Measurements from ENCODE around the gene STIM1.

DNA sequence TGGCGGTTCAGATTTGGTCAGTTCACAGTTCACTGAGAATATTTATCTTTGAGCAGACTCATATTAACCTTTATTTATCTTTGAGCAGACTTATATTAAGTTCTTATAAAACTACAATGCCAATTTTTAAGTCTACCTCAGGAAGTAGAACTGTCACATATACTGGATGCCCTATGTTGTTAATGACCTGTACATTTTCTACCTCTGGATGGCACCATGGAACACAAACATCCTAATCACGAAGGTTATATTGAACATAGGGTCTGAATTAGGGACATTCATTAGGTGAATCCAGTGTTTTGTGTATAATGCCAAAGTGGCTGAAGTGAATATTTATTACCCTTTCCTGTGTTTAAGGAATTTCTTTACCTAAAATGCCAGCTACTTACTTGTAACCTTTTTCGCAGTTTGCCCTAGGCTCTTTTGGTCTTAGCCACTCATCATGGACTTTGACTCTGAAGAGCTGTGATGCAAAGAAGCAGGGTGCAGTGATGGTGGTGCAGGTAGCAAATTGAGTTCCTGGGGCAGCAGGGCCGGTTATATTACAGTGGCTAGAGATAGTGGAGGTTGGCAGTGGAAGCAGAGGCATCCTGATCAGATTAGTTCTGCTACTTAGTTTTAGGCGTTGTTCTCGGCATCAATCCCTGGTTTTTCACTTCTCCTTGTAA is 71.8 kb downstream of the STIM1 start:
- TF ChIP-seq NFE2L1 (CRISPR knock-in tag; IDR thresholded peaks at IDR 0.05) = no peak
- no peak for TF ChIP-seq GABPB1 (CRISPR knock-in tag; IDR thresholded peaks at IDR 0.05)
- TF ChIP-seq, protein P1, sequence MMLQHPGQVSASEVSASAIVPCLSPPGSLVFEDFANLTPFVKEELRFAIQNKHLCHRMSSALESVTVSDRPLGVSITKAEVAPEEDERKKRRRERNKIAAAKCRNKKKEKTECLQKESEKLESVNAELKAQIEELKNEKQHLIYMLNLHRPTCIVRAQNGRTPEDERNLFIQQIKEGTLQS (CRISPR knock-in tag; conservative IDR thresholded peaks at IDR 0.05) = no peak
- no peak for TF ChIP-seq FOXJ3 (CRISPR knock-in tag; IDR thresholded peaks at IDR 0.05; ENCODE audit: borderline replicate concordance)
- TF ChIP-seq, protein P2, sequence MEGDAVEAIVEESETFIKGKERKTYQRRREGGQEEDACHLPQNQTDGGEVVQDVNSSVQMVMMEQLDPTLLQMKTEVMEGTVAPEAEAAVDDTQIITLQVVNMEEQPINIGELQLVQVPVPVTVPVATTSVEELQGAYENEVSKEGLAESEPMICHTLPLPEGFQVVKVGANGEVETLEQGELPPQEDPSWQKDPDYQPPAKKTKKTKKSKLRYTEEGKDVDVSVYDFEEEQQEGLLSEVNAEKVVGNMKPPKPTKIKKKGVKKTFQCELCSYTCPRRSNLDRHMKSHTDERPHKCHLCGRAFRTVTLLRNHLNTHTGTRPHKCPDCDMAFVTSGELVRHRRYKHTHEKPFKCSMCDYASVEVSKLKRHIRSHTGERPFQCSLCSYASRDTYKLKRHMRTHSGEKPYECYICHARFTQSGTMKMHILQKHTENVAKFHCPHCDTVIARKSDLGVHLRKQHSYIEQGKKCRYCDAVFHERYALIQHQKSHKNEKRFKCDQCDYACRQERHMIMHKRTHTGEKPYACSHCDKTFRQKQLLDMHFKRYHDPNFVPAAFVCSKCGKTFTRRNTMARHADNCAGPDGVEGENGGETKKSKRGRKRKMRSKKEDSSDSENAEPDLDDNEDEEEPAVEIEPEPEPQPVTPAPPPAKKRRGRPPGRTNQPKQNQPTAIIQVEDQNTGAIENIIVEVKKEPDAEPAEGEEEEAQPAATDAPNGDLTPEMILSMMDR (IDR thresholded peaks at IDR 0.05) = no peak
- no peak for TF ChIP-seq TEAD4 (CRISPR knock-in tag; IDR thresholded peaks at IDR 0.05)
- TF ChIP-seq, protein P3, sequence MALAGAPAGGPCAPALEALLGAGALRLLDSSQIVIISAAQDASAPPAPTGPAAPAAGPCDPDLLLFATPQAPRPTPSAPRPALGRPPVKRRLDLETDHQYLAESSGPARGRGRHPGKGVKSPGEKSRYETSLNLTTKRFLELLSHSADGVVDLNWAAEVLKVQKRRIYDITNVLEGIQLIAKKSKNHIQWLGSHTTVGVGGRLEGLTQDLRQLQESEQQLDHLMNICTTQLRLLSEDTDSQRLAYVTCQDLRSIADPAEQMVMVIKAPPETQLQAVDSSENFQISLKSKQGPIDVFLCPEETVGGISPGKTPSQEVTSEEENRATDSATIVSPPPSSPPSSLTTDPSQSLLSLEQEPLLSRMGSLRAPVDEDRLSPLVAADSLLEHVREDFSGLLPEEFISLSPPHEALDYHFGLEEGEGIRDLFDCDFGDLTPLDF (CRISPR knock-in tag; IDR thresholded peaks at IDR 0.05) = no peak
- TF ChIP-seq FOXK1 (CRISPR knock-in tag; IDR thresholded peaks at IDR 0.05) = no peak
- TF ChIP-seq IRF2 (CRISPR knock-in tag; IDR thresholded peaks at IDR 0.05; ENCODE audit: borderline replicate concordance, low read depth) = no peak
- TF ChIP-seq, protein P4, sequence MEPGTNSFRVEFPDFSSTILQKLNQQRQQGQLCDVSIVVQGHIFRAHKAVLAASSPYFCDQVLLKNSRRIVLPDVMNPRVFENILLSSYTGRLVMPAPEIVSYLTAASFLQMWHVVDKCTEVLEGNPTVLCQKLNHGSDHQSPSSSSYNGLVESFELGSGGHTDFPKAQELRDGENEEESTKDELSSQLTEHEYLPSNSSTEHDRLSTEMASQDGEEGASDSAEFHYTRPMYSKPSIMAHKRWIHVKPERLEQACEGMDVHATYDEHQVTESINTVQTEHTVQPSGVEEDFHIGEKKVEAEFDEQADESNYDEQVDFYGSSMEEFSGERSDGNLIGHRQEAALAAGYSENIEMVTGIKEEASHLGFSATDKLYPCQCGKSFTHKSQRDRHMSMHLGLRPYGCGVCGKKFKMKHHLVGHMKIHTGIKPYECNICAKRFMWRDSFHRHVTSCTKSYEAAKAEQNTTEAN (CRISPR knock-in tag; IDR thresholded peaks at IDR 0.05) = no peak
- TF ChIP-seq ZNF121 (CRISPR knock-in tag; IDR thresholded peaks at IDR 0.05) = no peak
- TF ChIP-seq MYBL2 (CRISPR knock-in tag; IDR thresholded peaks at IDR 0.05) = no peak
- TF ChIP-seq, protein P5, sequence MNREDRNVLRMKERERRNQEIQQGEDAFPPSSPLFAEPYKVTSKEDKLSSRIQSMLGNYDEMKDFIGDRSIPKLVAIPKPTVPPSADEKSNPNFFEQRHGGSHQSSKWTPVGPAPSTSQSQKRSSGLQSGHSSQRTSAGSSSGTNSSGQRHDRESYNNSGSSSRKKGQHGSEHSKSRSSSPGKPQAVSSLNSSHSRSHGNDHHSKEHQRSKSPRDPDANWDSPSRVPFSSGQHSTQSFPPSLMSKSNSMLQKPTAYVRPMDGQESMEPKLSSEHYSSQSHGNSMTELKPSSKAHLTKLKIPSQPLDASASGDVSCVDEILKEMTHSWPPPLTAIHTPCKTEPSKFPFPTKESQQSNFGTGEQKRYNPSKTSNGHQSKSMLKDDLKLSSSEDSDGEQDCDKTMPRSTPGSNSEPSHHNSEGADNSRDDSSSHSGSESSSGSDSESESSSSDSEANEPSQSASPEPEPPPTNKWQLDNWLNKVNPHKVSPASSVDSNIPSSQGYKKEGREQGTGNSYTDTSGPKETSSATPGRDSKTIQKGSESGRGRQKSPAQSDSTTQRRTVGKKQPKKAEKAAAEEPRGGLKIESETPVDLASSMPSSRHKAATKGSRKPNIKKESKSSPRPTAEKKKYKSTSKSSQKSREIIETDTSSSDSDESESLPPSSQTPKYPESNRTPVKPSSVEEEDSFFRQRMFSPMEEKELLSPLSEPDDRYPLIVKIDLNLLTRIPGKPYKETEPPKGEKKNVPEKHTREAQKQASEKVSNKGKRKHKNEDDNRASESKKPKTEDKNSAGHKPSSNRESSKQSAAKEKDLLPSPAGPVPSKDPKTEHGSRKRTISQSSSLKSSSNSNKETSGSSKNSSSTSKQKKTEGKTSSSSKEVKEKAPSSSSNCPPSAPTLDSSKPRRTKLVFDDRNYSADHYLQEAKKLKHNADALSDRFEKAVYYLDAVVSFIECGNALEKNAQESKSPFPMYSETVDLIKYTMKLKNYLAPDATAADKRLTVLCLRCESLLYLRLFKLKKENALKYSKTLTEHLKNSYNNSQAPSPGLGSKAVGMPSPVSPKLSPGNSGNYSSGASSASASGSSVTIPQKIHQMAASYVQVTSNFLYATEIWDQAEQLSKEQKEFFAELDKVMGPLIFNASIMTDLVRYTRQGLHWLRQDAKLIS (CRISPR knock-in tag; IDR thresholded peaks at IDR 0.05; ENCODE audit: borderline replicate concordance) = no peak
- TF ChIP-seq, protein P6, sequence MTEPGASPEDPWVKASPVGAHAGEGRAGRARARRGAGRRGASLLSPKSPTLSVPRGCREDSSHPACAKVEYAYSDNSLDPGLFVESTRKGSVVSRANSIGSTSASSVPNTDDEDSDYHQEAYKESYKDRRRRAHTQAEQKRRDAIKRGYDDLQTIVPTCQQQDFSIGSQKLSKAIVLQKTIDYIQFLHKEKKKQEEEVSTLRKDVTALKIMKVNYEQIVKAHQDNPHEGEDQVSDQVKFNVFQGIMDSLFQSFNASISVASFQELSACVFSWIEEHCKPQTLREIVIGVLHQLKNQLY (CRISPR knock-in tag; IDR thresholded peaks at IDR 0.05) = no peak

All from WTC11 (cell line).